Hematopoietic multipotent progenitor cell treated with erythropoietin and hydrocortisone succinate and interleukin-3 and kit ligand, for 15 days (in vitro differentiated cells): ENCODE results near the gene NUBPL.
A peak's percentile ranks its signal among the peaks of the same experiment; 100 is the strongest.

Experiments used
- DNase-seq: peaks from one replicate; pipeline ENCODE4 v3.0.0-alpha.2; 2015; ENCODE audit warnings: low spot score

NUBPL gene, protein sequence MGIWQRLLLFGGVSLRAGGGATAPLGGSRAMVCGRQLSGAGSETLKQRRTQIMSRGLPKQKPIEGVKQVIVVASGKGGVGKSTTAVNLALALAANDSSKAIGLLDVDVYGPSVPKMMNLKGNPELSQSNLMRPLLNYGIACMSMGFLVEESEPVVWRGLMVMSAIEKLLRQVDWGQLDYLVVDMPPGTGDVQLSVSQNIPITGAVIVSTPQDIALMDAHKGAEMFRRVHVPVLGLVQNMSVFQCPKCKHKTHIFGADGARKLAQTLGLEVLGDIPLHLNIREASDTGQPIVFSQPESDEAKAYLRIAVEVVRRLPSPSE

DNA sequence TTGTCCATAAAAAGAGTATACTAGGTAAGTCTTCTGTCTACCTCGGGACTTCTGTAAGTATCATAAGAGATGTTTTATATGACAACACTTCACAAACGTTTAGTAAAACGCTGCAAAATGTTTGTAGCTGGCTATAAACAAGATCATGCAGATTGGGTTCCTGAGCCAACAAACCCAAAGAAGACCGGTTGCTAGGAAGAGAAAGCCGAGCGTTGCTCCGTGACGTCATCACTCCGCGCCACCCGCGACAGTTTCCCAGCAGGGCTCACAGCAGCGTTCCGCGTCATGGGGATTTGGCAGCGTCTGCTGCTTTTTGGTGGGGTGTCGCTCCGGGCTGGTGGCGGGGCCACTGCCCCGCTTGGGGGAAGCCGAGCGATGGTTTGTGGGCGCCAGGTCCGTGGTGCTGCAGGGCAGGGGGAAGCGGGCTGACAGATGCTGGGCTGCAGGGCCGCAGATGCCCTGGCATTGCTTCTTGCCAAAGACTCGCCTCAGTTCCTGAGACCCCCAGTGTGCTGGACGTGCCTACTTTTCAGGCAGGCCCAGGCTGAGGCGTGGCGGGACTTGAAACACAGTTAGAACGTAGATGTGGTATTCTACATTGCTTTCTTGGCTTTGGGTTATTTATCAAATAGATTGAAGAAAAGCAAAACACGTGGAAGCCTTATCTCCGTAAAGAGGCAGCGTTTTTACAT is at the start of gene NUBPL:
Gene NUBPL, plus strand, starts transcription at position 250 of the 692 bp plus-strand sequence. Its CDS starts 36 bp downstream, at position 286.
- DNase-seq = peak; percentile 97

DNA sequence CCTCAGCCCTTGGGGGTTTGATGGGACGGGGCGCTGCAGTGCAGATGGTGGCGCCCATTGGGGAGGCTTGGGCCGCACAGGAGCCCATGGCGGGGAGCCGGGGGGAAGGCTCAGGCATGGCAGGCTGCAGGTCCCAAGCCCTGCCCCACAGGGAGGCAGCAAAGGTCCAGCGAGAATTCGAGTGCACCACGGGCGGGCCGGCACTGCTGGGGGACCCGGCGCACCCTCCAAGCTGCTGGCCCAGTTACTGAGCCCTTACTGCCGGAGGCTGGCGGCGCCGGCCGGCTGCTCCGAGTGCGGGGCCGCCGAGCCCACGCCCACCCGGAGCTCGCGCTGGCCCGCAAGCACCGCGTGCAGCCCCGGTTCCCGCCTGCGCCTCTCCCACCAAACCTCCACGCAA is 34.1 kb upstream of the NUBPL start:
- DNase-seq = no peak

DNA sequence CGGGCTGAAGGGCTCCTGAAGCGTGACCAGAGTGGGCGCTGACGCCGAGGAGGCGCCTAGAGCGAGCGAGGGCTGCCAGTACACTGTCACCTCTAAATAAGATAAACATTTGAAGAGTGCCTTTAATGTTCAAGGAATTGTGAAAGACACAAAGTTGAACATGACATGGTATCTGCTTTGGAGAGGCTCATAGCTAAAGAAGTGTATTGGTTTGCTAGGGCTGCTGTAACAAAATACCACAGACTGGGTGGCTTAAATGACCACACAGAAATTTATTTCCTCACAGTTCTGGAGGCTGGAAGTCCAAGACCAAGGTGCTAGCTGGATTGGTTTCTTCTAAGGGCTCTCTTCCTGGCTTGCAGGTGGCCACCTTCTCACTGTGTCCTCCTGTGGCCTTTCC is 33.7 kb upstream of the NUBPL start:
- no peak for DNase-seq

DNA sequence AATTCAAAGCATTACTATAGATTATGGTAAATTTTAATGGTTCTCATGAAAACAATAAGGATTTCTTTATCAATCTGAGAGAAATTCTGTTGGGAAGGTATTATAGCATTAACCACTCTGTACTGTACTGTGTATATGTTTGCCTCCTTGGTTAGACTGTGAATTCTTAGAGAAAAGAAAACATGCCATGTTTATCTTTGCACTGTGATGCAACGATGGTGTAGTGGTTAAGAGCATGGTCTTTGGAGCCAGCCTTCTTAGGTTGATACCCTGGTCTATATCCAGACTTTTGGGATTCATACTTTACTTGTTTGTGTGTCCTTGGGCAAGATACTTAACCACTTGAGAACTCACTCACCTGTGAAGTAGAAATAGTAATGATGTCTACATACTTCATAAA is 32.2 kb upstream of the NUBPL start:
- no peak for DNase-seq

DNA sequence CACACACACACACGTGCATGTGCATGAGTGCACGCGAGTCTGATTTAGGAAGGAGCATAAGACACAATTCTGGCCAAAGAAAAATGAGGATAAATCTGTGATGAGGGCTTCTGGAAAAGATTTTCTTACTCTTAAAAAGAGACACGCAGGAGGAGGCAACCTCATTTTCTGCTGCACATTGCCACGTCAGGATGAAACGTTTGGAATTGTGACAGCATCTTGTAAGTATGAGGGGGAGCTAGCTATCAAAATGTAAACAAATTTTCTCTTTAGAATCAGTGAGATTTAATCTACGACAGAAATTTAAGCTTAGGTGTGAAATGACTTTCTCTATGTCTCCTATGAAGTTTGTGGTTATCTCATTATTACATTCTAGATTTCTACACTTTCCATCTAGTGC is 31.1 kb upstream of the NUBPL start:
- DNase-seq = no peak

DNA sequence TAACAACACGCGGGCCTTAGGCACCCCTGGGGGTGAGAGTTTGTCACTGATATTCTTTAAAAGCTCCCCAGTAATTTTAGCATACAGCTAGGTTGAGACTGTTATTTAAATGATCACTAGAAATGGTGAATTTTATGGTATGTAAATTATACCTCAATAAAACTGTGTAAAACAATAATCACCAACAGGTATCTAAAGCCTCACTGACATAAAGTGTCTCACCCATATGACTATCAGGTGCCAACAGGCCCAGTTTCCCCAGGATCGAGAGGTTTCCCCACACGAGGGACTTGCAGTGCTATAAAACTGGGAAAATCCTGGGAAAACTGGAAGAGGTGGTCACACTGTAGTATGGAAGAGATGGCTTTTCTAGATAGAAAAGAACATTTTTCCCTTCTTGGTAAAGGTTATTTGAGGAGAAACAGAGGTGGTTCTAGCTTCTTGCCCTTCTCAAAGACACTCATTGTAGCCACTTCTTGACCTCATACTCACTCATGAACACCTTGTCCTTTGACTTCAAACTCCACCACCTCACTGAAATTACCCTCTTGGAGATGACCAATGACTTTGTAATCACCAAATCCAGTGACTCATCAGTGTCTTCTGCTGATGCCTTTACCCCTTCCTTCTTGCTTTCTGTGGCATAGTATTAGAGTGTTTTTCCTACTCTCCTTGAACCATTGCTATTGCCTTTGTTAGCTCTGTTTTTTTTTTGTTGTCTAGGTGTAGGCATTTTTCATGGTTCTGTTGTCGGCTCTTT is 24.8 kb upstream of the NUBPL start:
- no peak for DNase-seq

DNA sequence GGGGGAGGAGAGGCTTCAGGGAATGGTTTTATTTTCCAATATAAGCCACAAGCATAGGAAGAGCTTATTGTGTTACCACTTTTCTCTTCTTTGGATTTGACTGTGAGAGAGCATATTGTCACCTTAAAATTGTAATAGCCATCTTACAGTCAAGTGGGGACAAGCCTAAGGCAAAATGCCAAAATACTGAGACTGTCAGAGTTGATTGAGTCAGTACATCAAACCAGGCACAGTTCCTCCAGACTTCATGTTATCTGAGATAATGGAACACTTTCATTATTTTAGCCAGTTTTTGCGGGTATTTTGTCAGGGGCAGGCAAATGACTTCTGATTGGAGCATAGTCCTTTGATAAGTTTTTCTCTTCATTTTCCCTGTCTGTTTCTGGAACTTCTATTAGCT is 19.5 kb upstream of the NUBPL start:
- no peak for DNase-seq

DNA sequence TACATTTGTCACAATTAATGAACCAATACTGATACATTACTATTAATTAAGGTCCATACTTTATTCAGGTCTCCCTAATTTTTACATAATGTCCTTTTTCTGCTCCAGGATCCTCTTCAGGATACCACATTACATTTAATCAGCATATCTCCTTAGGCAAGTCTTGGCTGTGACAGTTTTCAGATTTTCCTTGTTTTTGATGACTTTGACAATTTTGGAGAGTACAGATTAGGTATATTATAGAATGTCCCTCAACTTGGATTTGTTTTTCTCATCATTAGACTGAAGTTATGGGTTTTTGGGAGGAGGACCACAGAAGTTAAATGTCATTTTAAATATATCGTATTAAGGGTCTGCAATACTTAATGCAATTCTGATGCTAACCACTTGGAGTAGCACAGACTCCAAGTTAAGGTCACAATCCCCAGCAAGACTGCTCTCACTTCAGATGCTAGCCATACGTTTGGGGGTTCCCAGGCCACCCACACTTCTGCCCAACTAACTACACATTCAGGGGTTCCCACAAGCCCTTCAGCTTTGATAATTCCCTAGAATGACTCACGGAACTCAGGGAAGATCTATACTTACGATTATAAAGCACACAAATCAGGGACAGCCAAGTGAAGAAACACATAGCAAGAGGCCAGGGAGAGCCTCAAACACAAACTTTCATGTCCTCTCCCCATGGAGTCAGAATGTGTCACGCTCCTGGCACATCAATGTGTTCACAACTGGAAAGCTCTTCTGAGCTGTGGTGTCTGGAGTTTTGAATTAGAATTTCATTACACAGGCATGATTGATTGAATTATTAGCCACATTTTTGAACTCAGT is 17.0 kb upstream of the NUBPL start:
- no peak for DNase-seq

DNA sequence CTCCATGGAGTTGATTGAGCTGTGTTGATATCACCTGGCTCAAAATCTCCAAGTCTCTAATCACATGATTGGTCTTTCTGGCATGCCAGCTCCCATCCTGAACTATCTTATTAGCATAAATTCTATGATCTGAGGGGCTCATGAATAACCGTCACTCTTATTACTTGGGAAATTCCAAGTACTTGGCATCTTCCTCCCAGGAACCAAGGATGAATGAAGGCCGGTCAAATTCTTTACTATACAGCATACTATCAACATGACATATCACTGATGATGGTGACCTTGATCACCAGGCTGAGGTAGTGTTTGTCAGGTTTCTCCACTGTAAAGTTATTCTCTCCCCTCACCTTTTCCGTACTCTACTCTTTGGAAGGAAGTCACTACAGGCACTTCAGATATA is 16.4 kb upstream of the NUBPL start:
- DNase-seq = no peak

DNA sequence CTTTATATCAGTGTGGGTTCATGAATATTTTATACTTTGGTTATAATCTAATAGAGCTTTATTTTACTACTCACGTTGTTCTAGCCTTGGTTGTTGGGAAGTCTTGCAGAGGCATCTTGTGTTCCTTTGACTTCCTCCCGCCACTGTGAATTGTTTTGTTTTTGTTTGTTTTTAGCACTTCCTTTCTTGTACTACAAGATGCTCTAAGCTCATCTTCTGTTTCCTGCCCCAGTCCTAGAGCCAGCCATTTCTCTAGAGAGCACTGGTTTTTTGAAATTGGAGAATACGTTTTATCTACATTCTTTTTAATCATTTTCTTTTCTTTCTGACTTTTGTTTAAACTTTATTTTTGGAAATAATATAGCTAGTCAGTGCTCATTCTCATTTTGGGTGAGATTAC is 15.9 kb upstream of the NUBPL start:
- DNase-seq = no peak

DNA sequence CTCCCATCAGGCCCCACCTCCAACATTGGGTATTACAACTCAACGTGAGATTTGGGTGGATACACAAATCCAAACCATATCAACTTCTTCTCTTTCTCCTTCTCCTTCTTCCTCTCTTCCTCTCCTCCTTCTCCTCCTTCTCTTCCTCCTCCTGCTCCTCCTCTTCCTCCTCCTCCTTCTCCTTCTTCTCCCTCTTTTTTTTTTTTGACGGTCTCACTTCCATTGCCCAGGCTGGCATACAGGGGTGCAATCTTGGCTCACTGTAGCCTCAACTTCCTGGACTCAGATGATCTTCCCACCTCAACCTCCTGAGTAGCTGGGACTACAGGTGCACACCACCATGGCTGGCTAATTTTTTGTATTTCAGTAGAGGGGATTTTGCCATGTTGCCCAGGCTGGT is 11.4 kb upstream of the NUBPL start:
- DNase-seq = no peak

DNA sequence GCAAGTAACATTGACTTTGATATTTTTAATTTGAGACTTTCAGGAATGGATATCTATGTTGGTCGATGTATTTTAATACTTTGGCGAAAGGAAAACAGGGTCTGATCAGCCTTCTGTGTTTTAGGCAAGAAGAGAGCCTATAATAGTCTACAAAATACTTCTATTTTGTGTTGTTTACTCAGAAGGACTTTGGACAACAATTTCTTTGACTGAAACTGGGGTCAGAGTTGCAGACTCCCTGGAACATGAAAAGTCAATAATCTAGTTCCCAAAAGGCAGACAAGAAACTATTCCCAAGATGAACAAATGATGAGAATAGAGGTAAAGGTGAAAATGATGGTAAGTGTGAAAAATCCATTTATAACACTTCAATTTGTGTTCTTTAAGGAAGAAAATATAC is 10.6 kb upstream of the NUBPL start:
- DNase-seq = no peak

DNA sequence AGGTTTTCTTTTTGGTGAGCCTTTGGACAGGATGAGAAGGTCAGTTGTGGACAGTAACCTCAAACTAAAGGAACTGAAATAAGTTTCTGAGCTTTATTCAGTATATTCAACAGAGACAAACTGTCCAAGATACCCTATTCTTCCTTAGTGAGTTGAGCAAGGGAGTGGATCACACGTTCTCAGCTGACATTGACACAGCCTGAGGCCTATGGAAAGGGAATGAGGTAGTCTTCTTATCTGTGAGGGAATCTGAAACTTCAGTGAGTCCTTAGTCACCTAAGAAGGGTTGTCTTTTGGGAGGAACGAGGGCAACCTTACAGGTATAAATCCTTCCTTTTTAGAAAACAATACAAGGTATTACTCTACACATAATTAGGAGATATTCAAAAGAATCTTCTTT is 5.0 kb upstream of the NUBPL start:
- no peak for DNase-seq

DNA sequence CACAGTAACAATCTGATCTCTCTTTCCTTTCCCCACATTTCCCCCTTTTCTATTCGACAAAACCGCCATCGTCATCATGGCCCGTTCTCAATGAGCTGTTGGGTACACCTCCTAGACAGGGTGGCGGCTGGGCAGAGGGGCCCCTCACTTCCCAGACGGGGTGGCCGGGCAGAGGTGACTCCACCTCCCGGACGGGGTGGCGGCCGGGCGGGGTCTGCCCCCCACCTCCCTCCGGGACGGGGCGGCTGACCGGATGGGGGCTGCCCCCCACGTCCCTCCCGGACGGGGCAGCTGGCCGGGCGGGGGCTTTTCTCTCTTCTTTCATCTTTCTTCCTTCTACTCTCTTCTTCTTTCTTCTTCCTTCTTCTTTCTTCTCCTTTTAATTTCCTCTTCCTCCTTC is 1.3 kb upstream of the NUBPL start:
- no peak for DNase-seq

DNA sequence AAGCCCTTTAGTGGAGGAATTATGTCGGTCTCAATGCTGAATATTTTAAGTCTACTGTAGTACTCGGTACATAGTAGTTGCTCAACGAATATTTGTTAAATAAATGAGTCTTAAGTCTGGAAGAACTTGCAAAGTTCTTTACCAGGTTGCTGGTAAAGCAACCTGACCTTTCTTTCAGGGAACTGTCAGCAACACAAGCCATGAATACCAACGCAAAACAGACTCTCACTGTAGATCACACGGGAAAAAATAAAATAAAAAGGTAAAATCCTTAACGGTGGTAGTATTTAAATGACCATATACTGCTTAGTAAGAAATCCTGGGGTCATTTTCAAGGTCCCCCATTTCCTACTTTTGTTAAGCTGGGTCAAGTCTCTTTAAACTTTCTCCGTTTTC is 447 bp upstream of the NUBPL start:
- DNase-seq = no peak

DNA sequence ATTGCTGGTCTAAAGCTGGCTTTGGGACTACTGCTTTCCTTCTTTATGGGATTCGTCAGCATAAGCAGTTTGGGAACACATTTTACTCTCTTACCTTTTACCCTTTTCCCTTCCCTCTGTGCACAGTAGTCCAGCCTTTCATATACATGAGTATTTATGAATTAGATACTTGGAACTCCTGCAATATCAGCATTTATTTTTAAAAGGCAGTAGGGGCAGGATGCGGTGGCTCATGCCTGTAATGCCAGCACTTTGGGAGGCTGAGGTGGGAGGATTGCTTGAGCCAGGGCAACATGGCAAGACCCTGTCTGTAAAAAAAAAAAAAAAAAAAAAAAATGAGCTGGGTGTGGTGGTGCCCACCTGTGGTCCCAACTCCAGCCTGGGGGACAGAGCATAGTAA is 3.0 kb downstream of the NUBPL start:
- DNase-seq = no peak

DNA sequence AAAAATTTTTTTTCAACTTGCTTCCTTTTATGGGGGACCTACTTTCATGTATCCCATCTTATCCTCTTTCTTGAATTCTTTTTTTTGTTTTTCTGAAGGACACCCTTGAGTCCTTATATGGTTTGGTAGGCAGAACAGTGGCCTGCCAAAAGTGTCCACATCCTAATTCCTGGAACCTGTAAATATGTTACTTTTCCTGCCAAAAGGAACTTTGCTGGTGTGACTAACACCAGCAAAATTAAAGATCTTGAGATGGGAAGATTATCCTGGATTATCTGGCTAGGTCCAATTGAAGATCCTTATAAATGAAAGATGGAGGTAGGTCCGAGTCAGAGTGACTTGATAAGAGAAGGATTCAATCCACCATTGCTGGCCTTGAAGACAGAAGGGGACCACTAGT is 5.3 kb downstream of the NUBPL start:
- DNase-seq = no peak

DNA sequence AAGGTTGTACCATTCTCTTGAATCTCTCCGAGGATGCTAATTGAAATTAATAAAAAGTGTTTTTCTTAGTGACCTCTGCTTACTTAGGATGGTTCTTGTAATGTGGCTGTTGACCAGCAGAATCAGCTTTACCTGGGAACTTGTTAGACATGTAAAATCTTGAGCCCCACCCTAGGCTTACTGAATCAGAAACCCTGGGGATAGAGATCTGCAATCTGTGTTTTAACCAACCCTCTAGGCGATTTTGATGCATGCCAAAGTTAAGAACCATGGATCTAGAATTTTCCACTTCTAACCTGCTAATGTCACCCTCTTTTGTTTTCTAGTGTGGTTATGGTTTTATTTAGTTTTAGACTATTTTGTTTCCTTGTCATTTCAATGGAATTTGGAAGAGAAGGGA is 6.5 kb downstream of the NUBPL start:
- no peak for DNase-seq

DNA sequence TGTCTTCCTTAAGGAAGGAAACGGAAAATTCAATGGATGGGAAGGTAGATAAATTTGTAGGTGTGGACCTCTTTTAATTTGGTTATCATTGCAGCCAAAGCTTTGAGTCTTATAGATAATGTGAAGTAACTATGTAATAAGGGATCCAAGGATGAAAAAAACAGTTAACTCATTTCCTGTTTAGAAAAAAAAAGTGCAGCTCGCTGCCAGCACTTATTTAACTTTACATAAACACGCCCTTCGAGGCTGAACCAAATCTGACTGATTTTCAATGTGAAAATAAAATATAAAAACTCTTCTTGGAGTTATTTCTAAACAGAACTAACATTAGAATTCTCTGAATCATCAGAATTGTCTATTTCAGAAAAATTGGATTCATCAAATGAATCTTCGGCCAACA is 7.0 kb downstream of the NUBPL start:
- no peak for DNase-seq

DNA sequence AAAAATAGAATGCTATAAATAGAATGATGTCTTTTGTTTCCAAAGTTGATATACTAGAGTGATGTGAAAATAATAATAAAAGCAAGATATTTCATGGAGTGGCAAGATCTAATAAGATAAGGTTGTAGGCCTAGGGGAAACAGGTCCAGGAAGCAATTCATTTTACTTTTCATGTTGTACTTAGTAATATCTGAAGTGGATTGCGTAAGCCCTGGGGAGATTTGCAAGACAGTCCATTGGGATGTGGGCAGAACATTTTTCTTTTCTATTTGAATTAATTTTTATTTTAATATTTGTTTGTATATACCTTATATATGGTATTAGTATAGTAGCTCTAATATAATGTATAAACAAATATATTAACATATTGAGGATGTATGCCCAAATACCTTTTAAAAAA is 7.5 kb downstream of the NUBPL start:
- no peak for DNase-seq

DNA sequence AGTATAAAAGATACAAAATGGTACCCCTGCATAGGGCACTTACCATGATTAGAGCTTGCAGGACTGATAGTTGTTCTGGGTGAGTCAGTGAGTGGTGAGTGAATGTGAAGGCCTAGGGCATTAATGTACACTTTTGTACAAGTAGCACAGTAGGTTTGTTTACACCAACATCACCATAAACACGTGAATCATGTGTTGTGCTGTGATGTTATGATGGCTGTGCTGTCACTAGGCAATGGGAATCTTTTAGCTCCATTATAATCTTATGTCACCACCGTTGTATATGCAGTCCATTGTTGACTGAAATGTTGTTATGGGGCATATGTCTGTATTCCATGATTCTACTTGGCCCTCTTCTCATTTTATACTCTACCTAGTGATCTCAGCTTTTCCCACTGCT is 11.8 kb downstream of the NUBPL start:
- DNase-seq = no peak

DNA sequence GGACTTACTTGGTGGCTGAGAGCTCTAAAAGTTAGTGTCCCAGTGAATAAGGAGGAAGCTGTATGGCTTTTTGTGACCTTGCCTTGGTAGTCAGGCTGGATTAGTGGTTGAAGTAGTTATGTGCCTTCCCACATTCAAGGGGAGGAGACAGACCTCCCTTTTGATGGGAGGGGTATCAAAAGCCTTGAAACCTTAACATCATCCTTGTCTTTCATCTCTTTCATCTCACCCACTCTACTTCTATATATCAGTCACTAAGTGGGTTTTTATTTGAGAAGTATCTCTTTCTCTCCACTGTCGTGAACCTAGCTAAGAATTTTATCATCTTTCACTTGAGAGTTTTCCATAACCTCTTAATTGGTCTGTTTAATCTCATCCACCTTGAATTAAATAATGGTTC is 15.7 kb downstream of the NUBPL start:
- DNase-seq = no peak
